ENCODE results near the gene C9.
"Not testable (repeated sequence)": the region's sequence is repeated elsewhere in the genome, so short reads cannot be mapped to it uniquely, and the experiment has no call there.

The C9 gene

GRCh38 chr5:39319395-39319794 lies 44.9 kb downstream of the C9 start:
- no peak for DNase-seq

DNA sequence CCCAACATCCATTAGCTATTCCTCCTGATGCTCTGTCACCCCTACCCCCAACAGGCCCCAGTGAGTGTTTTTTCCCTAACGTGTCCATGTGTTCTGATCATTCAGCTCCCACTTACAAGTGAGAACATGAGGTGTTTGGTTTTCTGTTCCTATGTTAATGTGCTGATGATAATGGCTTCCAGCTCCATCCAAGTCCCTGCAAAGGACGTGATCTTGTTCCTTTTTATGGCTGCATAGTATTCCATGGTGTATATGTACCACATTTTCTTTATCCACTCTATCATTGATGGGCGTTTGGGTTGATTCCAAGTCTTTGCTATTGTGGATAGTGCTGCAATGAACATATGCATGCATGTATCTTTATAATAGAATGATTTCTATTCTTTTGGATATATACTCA lies 47.8 kb downstream of the C9 start:
- DNase-seq: not testable (repeated sequence)

DNA sequence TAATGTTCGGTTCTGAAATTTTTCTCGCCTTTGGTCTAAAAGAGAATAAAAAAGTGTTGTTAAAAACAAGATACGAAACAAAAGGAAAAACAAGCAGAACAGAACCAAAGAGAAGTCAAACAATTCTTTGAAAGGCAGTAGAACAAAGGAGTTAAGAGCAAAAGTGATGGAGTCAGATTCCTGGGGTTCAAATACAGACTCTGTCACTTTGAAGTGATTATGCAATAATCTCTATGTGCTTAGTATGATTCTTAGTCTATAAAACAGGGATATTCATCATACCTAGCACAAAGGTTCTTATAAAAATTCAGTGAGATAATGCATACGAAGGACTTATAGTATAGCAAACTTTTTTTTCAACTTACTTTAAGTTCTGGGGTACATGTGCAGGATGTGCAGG lies 48.3 kb downstream of the C9 start:
- no peak for DNase-seq

- DNase-seq: no peak
Measured at GRCh38 chr5:39314591-39314990, 49.7 kb downstream of the C9 start.

DNA sequence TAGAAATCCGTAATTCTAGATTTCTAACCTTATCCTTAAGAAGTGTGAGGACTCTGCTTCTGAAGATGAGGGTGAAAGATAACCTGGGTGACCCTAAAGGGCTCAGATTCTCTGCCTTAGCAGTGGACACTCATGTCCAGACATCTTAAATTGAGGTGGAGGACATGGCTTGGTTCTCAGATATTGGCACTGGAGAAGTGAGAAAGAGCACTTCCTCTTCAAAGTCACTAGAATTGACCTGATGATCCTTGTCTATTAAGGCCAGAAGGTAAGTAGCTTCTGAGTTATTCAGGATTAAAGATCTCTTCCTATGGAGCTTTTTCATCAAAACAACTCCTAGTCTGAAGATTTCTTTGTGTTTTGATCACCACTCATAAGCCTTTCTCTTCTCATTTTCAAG lies 54.8 kb downstream of the C9 start:
- DNase-seq: no peak

DNA sequence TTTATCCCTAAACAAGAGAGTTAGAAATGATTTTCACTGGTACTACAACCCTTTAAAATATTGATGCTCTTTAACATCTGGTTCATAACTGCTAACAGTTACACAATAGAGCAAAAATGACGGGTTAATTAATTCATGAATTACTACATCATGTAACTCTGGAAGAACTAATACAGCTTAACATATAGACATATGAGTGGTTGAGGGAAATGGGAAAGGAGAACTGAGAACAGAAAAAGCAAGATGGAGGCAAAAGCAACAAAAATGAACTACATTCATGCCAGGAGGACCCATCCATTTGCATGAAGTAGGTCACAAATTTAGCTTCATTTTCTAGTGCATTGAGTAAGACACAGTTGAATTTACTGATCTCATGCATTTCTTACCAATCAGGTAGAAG lies 61.8 kb downstream of the C9 start:
- DNase-seq: no peak

GRCh38 chr5:39301406-39301805 lies 62.9 kb downstream of the C9 start:
- DNase-seq: no peak

- no peak for DNase-seq
Measured at GRCh38 chr5:39299962-39300361, 64.3 kb downstream of the C9 start.

DNA sequence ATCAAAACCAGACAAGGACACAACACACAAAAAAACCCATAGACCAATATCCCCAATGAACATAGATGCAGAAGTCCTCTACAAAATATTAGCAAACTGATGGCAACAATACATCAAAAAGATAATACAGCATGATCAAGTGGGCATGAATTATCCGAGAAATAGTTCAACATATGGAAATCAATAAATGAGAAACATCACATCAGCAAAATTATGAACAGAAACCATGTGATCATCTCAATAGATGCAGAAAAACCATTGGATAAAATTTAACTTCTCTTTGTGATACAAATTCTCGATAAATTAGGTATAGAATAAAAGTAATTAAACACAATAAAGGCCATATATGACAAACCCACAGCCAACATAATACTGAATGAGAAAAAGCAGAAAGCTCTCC lies 69.6 kb downstream of the C9 start:
- no peak for DNase-seq

DNA sequence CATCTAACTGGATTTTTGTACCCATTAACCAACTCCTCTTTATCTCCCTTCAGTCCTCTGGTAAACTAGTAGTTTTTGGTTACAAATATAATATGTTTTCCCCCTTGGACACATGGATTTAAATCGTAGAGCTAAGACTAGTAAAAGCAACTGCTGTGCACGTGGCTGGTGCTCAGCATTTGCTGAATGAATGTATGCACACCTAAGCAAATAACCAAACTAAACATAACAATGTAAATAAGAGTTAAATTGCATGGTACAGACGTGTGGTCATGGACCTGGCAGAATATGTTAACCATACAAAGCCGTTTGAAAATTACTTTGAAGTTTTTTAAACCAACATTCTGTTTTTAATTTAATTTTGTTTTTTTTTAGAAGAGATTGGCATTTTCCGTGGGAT lies 79.7 kb downstream of the C9 start:
- DNase-seq: no peak

GRCh38 chr5:39283231-39283818 lies 81.0 kb downstream of the C9 start:
- DNase-seq: no peak

DNA sequence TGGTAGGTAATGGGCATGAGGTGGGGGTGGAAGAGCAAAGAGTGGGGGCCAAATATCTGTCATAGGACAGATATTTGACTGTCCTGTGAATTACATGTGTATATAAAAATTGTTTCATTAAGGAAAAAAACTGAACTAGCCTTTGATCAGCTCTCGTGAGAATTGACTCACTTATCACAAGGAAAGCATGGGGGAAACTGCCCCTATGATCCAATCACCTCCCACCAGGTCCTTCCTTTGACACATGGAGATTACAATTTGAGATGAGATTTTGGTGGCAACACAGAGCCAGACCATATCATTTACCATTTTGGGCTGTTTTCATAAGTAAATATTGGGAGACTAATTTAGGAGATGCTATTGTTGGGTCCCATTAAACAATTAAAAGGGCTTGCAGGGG lies 81.7 kb downstream of the C9 start:
- no peak for DNase-seq

GRCh38 chr5:39275865-39276264 lies 88.4 kb downstream of the C9 start:
- not testable (repeated sequence) for DNase-seq

DNA sequence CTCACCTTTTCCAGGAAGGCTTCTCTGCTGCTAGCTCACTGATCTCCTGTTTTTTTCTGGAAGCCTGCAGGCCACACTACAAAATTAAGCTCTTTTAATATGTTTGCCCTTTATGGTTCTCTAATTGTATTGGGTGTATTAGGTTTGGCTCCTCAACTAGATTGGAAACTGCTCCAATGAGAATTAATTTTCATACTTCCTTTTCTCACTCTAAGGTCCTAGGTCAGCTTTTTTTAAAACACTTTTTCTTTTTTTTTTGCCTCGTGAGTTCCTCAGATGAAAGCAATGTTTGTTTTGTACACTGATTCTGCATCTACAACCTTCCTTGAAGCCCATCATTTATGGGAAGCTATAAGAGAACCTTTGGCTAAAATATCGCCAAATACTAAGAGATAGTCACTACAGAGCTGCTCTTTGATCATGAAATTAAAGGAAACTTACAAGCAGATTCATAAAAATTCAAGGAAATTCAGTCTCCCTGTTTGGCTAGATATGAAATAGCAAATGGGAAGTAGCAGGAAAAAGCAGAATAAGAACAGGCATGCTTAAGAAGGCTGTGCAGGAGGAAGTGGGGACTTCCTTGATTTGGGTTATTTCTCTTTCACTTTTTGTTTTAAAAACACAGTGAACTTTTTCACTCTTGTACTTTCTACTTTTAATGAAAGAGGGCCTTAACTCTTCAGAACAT lies 89.8 kb downstream of the C9 start:
- no peak for DNase-seq

GRCh38 chr5:39273314-39273954 lies 90.9 kb downstream of the C9 start:
- DNase-seq: no peak

- DNase-seq: not testable (repeated sequence)
Measured at GRCh38 chr5:39272869-39273231, 91.4 kb downstream of the C9 start.

- DNase-seq: no peak
Measured at GRCh38 chr5:39270225-39270848, 94.0 kb downstream of the C9 start.

GRCh38 chr5:39267186-39267585 lies 97.1 kb downstream of the C9 start:
- no peak for DNase-seq

- no peak for DNase-seq
Measured at GRCh38 chr5:39266442-39266841, 97.9 kb downstream of the C9 start.

DNA sequence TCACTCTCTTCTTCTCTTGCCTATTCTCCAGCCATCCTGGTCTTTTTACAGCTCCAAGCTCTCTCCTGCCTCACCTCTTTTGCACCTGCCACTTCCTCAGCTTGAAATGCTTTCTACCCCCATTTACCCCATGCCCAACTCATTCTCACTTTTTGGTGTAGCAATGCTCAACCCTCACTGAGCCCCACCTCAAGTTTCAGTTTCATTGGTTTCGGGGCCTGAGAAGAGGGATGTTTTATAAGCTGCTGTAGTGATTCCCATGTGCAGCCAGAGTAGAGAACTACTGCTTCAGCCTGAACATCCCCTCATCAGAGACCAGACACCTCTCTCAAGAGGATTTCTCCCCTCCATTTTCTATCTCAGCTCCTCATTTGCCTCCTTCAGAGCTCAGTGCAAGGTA lies 99.8 kb downstream of the C9 start:
- DNase-seq: no peak

- no peak for DNase-seq
Measured at GRCh38 chr5:39262981-39263380, 101.3 kb downstream of the C9 start.

GRCh38 chr5:39260095-39260494 lies 104.2 kb downstream of the C9 start:
- DNase-seq: no peak

DNA sequence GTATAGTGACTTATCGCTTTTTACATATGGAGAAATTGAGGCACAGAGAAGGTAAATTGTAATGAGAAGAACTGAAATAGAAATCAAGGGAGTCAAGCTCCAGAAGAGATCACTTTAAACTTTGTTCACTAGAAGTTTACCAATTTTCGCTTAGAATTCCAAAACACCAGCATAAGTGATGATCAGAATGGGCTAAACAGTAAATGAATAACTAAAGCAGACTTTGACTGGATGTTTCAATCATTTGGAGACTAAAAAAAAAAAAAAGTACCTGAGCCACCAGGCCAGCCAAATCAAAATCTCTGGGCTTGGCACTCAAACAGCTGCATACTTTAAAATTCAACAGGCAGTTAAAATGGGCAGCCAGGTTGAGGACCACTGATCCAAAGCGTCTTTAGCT lies 106.7 kb downstream of the C9 start:
- DNase-seq: no peak
